ENCODE results near the gene PAQR6.
"Not testable (repeated sequence)": the region's sequence is repeated elsewhere in the genome, so short reads cannot be mapped to it uniquely, and the experiment has no call there.

Gene PAQR6

GRCh38 chr1:156233426-156234127, 14.3 kb downstream of the PAQR6 start:
- in situ Hi-C loops (cut with HindIII; ENCODE audit: low sequenced_read_pairs): no loop called here

- in situ Hi-C loops (cut with HindIII; ENCODE audit: low sequenced_read_pairs): no loop called here
Measured at GRCh38 chr1:156232201-156232894, 15.5 kb downstream of the PAQR6 start.

GRCh38 chr1:156230473-156230837, 17.4 kb downstream of the PAQR6 start:
- in situ Hi-C loops (cut with HindIII; ENCODE audit: low sequenced_read_pairs): no loop called here

DNA sequence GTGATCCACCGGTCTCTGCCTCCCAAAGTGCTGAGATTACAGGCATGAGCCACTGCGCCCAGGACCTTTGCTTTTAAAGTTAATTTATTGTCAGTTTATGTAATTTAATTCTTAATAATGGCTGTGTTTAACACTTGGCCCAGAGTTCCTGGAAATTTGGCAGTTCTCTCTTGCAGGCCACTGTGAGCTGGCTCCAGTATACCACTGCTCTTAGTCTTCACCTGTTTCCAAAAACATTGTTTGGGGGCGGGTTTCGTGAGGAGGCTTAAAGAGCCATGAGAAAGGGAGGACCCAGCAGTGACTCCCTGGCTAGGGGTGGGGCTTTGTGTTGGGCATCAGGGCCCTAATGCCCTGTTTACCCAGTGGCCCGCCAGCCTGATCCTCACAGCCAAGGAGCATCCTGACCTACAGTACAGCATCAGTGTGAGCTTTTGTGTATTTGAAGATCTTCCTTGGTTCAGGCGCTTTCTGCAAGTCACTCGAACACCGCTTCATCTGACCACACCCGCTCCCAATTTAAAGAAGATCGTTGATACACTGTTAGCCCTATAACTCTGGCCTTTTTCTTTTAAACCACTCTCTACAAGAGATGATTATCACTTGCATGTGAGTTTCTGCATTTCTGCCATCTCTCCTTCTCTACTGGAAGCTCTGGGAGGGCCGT, 17.9 kb downstream of the PAQR6 start:
- in situ Hi-C loops (cut with HindIII; ENCODE audit: low sequenced_read_pairs): loop anchor here (10.0 kb wide), 1 partner anchor 125 kb away; no protein-coding TSS in a partner anchor

DNA sequence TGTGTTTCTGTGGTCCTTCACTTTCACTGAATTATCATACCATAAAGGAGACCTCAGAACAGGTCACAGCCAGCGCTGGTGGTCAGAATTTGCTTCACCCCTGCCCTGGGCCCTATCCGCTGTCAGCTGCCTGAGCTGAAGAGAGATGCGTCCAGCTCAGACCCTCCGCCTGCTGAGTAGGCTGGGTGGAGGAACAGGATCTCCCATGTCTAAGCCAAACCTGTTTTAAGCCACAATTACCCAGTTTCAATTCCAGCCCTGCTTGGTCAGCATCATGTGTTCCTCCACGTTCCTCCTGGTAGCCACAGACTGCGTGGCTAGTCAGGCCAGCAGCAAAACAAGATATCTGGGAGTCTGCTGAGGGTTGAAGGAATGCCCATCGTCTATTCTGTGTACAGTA, 19.4 kb downstream of the PAQR6 start:
- in situ Hi-C loops (cut with HindIII; ENCODE audit: low sequenced_read_pairs): loop anchor here (10.0 kb wide), 1 partner anchor 124 kb away; no protein-coding TSS in a partner anchor

- in situ Hi-C loops (cut with HindIII; ENCODE audit: low sequenced_read_pairs): loop anchor here (10.0 kb wide), 1 partner anchor 122 kb away; no protein-coding TSS in a partner anchor
Measured at GRCh38 chr1:156226782-156227181, 21.1 kb downstream of the PAQR6 start.

- in situ Hi-C loops (cut with HindIII; ENCODE audit: low sequenced_read_pairs): loop anchor here (10.0 kb wide), 1 partner anchor 121 kb away; no protein-coding TSS in a partner anchor
Measured at GRCh38 chr1:156226116-156226538, 21.7 kb downstream of the PAQR6 start.

DNA sequence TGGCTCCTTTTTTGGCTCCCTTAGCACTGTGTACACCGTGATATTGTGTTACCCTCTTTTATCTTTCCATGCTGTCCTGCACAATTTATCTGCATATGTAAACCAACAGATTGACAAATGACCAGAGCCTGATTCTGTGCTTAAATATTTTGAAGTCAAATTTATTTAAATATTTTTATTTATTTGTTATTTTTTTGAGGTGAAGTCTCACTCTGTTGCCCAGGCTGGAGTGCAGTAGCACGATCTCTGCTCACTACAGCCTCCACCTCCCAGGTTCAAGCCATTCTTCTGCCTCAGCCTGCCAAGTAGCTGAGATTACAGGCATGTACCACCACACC, 22.2 kb downstream of the PAQR6 start:
- in situ Hi-C loops (cut with HindIII; ENCODE audit: low sequenced_read_pairs): loop anchor here (10.0 kb wide), 1 partner anchor 121 kb away; no protein-coding TSS in a partner anchor

DNA sequence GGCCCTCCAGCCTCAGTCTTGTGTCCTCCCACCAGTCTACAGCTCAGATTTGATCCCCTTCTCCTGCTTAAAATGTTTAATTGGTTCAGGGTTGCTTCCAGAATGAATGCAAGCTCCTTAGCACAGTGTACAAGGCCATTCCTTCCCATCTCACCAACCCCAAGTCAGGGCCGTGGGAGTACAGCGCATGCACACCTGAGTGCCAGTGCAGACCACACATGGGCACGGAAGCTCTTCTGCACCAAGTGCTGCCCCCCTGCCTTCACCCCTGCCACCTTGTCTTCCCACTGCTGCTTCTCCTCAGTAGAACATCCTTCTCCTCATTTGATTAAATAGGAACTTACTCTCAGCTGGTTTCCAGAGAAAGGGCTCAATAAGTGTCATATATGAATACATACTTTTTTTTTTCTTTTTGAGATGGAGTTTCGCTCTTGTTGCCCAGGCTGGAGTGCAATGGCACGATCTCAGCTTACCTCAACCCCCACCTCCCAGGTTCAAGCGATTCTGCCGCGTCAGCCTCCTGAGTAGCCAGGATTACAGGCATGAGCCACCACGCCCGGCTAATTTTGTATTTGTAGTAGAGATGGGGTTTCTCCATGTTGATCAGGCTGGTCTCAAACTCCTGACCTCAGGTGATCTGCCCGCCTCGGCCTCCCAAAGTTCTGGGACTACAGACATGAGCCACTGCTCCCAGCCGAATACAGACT, 25.7 kb downstream of the PAQR6 start:
- in situ Hi-C loops (cut with HindIII; ENCODE audit: low sequenced_read_pairs): loop anchor here (10.0 kb wide), 1 partner anchor 117 kb away; no protein-coding TSS in a partner anchor

- in situ Hi-C loops (cut with HindIII; ENCODE audit: low sequenced_read_pairs): loop anchor here (10.0 kb wide), 1 partner anchor 115 kb away; no protein-coding TSS in a partner anchor
Measured at GRCh38 chr1:156220226-156220625, 27.6 kb downstream of the PAQR6 start.

DNA sequence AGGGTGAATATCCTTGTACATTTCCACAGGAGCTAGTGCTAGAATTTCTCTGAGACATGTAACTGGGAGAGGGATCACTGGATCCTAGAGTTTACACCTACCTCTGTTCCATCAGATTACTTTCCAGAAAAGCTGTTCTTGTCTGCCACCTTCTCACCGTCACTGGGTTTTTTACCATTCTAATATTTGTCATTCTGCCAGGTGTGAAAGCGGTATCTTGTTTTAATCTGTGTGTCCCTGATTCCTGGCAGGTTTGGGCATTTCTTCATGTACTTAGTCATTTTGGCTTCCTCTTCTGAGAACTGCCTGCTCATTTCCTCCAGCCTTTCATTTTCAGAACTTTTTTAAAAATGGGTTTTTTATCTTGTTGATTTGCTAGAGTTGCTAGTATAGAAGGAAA, 30.0 kb downstream of the PAQR6 start:
- in situ Hi-C loops (cut with HindIII; ENCODE audit: low sequenced_read_pairs): no loop called here

DNA sequence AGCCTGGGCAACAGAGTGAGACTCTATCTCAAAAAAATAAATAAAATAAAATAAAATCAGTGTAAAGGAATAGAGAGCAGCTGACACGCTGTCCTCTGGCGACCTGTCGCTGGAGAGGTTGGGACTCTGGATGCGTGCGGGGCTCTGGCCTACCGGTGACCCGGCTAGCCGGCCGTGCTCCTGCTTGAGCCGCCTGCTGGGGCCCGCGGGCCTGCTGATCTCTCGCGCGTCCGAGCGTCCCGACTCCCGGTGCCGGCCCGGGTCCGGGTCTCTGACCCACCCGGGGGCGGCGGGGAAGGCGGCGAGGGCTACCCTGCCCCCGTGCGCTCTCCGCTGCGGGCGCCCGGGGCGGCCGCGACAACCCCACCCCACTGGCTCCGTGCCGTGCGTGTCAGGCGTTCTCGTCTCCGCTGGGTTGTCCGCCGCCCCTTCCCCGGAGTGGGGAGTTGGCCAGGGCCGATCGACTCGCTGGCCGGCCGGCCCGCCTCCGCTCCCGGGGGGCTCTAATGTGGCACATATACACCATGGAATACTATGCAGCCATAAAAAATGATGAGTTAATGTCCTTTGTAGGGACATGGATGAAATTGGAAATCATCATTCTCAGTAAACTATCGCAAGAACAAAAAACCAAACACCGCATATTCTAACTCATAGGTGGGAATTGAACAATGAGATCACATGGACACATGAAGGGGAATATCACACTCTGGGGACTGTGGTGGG, 31.3 kb downstream of the PAQR6 start:
- in situ Hi-C loops (cut with HindIII; ENCODE audit: low sequenced_read_pairs): not testable (repeated sequence)

GRCh38 chr1:156214024-156214748, 33.7 kb downstream of the PAQR6 start:
- in situ Hi-C loops (cut with HindIII; ENCODE audit: low sequenced_read_pairs): no loop called here

- in situ Hi-C loops (cut with HindIII; ENCODE audit: low sequenced_read_pairs): no loop called here
Measured at GRCh38 chr1:156213644-156213966, 34.3 kb downstream of the PAQR6 start.

- in situ Hi-C loops (cut with HindIII; ENCODE audit: low sequenced_read_pairs): no loop called here
Measured at GRCh38 chr1:156212833-156213643, 34.8 kb downstream of the PAQR6 start, which contains the start of gene PMF1. Gene PMF1, plus strand, starts transcription at chr1:156213007. Its CDS starts 9 bp downstream, at chr1:156213016.

GRCh38 chr1:156212130-156212529, 35.7 kb downstream of the PAQR6 start:
- in situ Hi-C loops (cut with HindIII; ENCODE audit: low sequenced_read_pairs): no loop called here

- in situ Hi-C loops (cut with HindIII; ENCODE audit: low sequenced_read_pairs): no loop called here
Measured at GRCh38 chr1:156211243-156211642, 36.6 kb downstream of the PAQR6 start.

DNA sequence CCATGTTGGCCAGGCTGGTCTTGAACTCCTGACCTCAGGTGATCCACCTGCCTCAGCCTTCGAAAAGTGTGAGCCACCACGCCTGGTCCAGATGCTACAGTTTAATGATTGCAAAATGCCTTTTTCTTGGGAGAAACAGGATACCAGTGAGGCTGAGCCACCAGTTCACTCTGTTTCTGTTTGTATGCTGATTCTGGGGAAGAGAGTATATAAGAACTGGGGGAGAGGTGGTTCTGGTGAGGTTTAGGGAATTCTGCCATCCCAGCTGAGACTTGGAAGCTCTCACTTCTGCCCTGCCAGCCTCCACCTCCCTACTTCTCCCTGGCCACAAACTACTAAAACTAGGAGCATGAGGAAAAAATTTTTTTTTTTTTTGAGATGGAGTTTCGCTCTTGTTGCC, 43.2 kb downstream of the PAQR6 start:
- in situ Hi-C loops (cut with HindIII; ENCODE audit: low sequenced_read_pairs): no loop called here

DNA sequence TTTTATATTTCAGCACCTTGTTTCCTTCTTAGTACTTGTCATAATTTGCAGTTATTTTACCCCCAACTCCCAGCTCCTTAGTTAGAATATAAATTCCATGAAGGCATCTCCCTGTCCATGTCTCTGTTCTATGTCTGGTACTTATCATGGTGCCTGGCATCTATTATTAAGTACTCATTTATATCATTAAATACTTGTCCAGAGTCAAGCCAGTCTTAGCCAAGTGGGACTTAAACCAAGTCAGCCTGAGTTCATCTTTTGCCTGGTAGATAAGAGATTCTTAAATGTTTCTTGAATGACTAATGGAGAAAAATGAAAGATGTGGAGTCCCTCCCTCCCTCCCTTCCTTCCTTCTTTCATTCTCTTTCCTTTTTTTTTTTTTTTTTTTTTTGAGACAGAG, 44.5 kb downstream of the PAQR6 start:
- in situ Hi-C loops (cut with HindIII; ENCODE audit: low sequenced_read_pairs): no loop called here

Measured in DLD1 (cell line).